ENCODE results near the gene CARD11.

GRCh38 chr7:2993868-2994267, 49.8 kb downstream of the CARD11 start:
- TF ChIP-seq POLR2AphosphoS5 (IDR thresholded peaks at IDR 0.05) = no peak
- TF ChIP-seq POLR2A (IDR thresholded peaks at IDR 0.05) = no peak

Data from suprapubic skin (tissue), 4 donors.